NCI-H526 treated with DMSO at 0.1 percent for 48 hours (cell line): Measurements from ENCODE around the gene MAPK14.
"Not testable (repeated sequence)": the region's sequence is repeated elsewhere in the genome, so short reads cannot be mapped to it uniquely, and the experiment has no call there.

Experiments used
- DNase-seq: peaks from one replicate; lab custom pipeline; 2025; lab: John Stamatoyannopoulos, UW

The MAPK14 gene

DNA sequence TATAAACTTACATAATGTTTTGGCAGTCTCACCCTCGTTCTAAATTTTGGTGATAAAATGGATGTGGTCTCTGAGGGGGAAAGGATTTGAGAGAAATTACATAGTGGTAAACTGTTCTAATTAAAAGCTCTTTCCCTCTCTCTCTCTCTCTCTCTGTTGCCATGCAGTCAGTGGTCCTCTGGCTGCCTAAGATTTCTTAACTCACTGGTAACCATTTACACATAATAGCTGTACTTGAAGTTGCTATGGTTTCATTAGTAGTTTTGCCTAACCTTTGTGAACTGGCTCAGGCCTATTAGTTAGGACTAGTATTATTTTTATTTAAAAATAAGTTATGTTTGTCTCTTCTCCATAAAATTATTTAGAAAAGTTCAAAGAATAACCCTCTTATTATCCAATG is 42.0 kb downstream of the MAPK14 start:
- DNase-seq: no peak

GRCh38 chr6:36070252-36070651 is 42.6 kb downstream of the MAPK14 start:
- DNase-seq: no peak

DNA sequence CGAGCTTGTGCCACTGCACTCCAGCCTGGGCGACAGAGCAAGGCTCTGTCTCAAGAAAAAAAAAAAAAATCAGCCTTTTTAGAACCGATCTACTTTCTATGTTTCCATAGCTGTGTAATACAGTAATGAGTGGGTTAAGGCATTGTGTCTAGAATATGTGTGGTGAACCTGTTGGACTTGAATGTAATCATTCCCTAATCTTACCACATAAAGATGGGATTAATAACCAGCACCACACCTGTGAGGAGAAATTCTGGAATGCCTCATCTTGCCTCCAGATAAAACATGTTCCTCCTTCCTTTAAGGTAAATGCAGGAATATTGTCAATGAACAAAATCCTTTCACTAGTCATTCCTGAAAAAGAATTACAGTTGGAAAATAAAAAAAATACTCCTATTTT is 43.7 kb downstream of the MAPK14 start:
- no peak for DNase-seq

DNA sequence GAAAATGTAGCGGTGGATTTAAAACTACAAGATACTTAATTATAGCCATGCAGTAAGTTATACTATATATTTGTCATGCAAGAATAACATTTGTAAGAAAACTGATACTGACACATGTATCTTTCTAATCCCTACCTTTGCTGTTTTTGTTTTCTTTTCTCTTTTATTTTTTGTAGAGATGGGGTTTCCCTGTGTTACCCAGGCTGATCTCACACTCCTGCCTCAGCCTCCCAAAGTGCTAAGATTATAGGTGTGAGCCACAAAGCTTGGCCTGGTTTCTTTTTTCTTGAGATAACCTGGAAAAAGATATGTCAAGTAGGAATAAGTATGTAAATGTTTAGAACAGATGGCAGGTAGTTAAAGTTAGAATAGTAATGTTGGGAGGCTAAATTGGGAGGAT is 44.1 kb downstream of the MAPK14 start:
- DNase-seq: no peak

GRCh38 chr6:36072681-36073080 is 45.1 kb downstream of the MAPK14 start:
- no peak for DNase-seq

GRCh38 chr6:36073587-36073986 is 46.0 kb downstream of the MAPK14 start:
- DNase-seq: no peak

DNA sequence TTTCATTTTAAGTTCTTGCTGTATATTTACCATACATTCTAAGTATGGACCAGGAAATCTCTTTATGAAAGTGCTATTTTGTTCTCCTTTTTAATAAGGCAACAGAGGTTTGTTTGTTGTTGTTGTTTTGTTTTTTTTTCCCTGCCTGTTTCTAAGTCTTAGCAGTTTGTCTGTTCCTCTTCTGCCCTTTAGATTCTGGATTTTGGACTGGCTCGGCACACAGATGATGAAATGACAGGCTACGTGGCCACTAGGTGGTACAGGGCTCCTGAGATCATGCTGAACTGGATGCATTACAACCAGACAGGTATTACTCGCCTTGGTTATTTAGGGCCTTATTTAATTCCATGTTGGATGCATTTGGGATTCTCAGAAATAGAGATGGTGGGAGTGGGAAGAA is 48.0 kb downstream of the MAPK14 start:
- no peak for DNase-seq

DNA sequence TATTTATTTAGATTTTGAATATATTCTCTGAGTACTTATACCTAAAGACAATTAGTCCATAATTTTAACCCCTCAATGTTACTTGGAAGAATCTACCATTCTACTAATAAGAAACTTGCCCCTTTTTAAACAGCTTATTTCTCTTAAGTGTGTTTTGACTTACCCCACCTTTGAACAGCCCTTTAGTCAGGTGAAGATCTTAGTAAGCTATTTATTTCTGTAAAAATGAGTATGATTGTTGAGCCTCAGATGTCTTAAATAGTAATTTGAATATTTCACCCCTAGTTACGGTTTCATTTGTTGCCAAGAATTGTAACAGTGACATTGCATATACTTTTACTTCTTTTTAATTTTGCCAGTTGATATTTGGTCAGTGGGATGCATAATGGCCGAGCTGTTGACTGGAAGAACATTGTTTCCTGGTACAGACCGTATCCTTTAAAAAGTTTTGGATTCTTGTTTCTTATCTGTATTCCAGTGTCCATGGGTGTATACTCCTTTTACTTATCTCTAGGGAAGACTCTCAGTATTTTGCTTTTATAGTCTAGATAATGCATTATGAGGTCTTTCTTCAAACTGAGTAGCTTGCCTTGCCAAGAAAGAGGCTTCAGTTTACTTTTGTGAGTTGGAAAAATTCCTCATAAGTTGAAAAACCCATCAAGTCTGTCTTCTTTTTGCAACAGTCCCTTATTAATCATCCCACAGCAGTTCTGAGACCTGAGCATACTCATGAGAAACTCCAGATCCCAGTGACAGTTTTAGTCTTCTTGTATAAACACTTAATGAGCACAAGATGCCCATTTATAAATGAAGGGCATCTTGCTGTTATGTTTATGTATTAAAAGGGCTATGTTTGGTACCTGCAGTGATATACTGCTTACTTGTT is 48.8 kb downstream of the MAPK14 start:
- no peak for DNase-seq

DNA sequence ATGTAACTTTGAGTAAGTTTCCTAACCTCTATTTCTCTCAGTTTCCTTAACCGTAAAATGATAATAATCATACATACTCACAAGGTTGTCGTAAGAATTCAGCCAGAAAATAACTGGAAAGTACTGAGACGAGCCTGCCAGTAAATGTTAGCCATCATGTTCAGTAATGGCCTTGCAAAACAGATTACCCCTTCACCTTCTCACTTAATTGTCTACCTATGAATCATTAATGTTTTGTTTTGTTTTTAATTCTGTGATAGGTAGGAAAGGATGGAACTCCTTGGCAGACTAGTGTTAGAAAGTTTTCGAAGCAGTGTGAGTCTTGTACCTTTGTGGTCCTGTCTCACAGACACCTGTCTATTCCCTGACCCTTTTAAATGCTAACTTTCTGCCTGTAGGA is 50.6 kb downstream of the MAPK14 start:
- no peak for DNase-seq

DNA sequence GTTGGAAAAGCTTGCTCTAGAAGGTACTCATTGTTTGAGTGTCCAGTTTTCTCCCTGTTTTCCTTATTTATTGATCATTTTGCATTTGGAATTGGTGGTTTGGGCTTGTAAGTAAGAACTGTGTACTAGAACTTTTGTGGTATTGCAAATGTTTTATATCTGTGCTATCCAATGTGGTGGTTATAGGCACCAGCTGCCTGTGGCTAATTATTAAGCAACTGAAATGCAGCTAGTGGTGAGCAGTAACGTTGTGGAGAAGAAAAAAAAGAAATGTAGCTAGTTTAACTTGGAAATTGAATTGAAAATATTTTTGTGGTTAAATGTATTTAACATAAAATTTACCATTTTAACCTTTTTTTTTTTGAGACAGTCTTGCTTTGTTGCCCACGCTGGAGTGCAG is 52.0 kb downstream of the MAPK14 start:
- no peak for DNase-seq

DNA sequence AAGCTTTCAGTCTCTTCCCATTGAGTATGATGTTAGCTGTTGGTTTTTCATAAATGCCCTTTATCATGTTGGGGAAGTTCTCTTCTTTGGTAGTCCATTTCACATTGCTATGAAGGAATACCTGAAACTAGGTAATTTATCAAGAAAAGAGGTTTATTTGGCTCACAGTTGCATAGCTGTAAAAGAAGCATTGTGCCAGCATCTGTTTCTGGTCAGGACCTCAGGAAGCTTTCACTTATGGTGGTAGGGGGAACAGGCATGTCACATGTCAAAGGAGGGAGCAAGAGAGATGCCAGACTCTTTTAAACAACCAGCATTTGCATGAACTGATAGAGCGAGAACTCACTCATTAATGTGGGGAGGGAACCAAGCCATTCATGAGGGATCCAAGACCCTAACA is 54.7 kb downstream of the MAPK14 start:
- no peak for DNase-seq

- DNase-seq: no peak
Measured at GRCh38 chr6:36083446-36083845, 55.8 kb downstream of the MAPK14 start.

GRCh38 chr6:36088204-36088603 is 60.6 kb downstream of the MAPK14 start:
- DNase-seq: not testable (repeated sequence)

DNA sequence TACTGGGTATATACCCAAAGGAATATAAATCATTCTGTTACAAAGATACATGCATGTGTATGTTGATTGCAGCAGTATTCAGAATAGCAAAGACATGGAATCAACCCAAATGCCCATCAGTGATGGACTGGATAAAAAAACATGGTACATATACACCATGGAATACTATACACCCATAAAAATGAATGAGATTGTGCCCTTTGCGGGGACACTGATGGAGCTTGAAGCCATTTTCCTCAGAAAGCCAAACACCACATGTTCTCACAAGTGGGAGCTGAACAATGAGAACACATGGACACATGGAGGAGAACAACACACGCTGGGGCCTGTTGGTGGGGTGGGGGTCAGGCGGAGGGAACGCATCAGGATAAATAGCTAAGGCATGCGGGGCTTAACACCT is 61.4 kb downstream of the MAPK14 start:
- no peak for DNase-seq

- DNase-seq: no peak
Measured at GRCh38 chr6:36094238-36094637, 66.6 kb downstream of the MAPK14 start.

GRCh38 chr6:36094753-36095496 is 67.3 kb downstream of the MAPK14 start:
- peak; percentile 80 for DNase-seq

DNA sequence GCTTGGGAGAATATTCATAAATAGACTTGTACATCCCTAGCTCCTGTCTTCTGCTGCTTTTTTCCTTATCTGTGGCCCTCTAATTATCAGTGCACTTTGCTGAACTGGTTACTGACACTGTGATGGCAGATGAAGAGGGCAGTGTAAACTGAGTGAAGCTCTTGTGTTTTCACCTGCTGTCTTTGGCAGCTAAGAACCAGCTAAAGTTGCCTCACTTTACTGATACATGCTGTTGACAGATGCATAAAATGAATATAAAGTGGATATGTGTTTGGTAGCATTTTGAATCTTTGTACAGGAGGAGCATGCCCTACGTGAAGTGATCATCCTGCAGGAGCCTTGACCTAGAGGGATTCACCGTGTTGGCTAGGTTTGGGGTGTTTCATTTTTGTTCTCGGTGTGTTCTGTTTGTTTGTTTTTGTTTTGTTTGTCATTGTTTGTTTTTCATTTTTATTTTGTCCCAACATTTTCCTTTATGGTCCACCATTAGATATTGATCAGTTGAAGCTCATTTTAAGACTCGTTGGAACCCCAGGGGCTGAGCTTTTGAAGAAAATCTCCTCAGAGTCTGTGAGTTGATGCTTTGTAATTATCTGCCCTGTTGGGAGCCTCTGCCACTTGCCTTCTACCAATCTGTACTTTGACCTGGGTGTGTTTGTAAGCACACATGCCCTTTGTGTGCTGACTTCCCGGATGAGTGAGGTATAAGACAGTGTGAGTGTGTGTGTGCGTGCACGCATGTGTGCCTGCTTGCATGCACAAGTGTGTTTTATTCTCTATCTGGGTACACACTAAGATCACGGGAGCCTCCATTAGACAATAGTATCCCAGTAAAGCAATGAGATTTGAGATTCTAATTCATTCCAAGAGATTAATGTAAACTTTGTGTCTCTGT is 68.1 kb downstream of the MAPK14 start:
- peak; percentile 53 for DNase-seq

DNA sequence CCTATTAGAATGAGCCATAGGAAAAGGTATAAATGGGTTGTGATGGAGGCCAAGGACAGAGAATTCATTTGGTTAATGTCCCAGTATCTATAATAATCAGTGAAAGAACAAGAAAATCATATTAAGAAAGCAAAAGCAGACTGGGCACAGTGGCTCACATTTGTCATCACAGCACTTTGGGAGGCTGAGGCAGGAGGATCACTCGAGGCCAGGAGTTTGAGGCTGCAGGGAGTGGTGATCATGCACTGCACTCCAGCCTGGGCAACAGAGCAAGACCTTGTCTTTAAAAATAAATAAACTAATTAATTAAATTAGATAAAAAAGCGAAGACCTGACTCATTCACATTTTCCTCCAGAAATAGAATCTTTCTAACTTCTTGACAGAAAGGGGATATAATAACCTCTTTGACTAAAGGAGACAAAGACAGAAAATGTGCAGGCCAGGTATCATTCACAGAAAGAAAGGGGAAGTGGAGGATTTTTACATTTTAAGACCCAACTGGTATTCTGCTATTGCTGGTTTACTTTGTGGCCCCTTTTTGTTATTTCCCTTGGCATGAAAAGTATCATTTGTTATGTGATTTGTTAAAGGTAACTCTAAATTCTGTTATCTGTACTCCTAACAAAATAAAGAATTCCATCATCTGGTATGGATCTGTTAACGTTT is 70.8 kb downstream of the MAPK14 start:
- DNase-seq: no peak

- DNase-seq: no peak
Measured at GRCh38 chr6:36098920-36099647, 71.5 kb downstream of the MAPK14 start.

DNA sequence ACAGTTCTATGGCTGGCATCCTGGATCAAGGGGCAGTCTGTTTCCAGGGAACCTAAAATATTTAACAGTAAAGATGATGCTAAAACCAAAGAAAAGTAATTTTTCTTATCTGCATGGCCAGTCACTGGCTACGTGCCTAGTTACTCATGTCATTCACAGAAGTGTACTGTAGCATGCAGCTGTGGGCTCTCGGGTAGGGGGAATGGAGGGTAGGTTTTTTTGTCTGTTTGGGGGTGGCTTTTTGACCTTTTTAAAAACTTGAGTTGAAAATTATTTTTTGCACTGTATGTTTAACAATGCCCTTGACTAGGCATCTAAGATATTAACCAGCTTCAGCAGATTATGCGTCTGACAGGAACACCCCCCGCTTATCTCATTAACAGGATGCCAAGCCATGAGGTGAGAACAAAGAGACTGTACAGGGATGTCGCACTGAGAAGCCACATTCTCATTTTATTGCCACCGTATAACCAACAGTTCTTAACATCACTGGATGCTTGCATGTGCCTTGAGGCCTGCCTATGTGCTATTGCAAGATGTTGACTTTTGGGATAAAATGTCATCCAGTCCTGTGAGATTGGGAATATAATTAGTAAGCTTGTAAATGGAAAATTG is 72.4 kb downstream of the MAPK14 start:
- DNase-seq: no peak

- DNase-seq: no peak
Measured at GRCh38 chr6:36101691-36102090, 74.1 kb downstream of the MAPK14 start.
